HEK293 (cell line): ENCODE measurements around the gene DCK.

Source experiments
- CTCF ChIA-PET: fragments of 350-600 bp; formaldehyde crosslinking; extraction: SDS; loops from one replicate; lab custom pipeline; 2021; ENCODE audit warnings: antibody characterized with exemption; lab: Yijun Ruan, JAX
- POLR2A ChIA-PET: fragments of 300-600 bp; formaldehyde crosslinking; extraction: SDS; loops from one replicate; lab custom pipeline; 2020; ENCODE audit warnings: antibody characterized with exemption, inconsistent platforms; lab: Yijun Ruan, JAX
- H3K27ac ChIP-seq: fragments of 200-500 bp; sonication (Bioruptor generic); 2 replicates; pipeline ENCODE4 v1.5.1; 2014; ENCODE audit warnings: low read depth, low read length, control low read depth, inconsistent platforms; ENCODE audit errors: extremely low read depth
- H3K36me3 ChIP-seq, 2 experiments: fragments of 200-500 bp in 1 of 2; sonication (Bioruptor generic) in 1 of 2; 1 replicate in 1 of 2; 2 replicates in 1 of 2; pipeline ENCODE4 v1.5.1; 2014 to 2017; ENCODE audit warnings: inconsistent platforms in 2 of 2, low read length in 2 of 2; ENCODE audit not compliant: control insufficient read depth in 2 of 2, insufficient read depth in 1 of 2
- H3K4me1 ChIP-seq: fragments of 200-500 bp; sonication (Bioruptor generic); 2 replicates; pipeline ENCODE4 v1.5.1; 2014; ENCODE audit warnings: mild to moderate bottlenecking, low read length, inconsistent platforms; ENCODE audit not compliant: control insufficient read depth, insufficient read depth
- H3K4me3 ChIP-seq: 2 replicates; pipeline ENCODE4 v1.5.1; 2011; ENCODE audit warnings: low read depth, mild to moderate bottlenecking, control low read depth, low read length, moderate library complexity
- H3K9me3 ChIP-seq: fragments of 200-500 bp; sonication (Bioruptor generic); 2 replicates; pipeline ENCODE4 v1.5.1; 2014; ENCODE audit warnings: low read depth, low read length, inconsistent platforms; ENCODE audit not compliant: control insufficient read depth, insufficient read depth
- BCL6B ChIP-seq: fragments of 450-650 bp; formaldehyde crosslinking; IDR thresholded peaks from 2 replicates; pipeline ENCODE4 v1.5.1; 2017; ENCODE audit warnings: missing biosample characterization, missing genetic modification characterization
- GFI1B ChIP-seq: fragments of 450-650 bp; formaldehyde crosslinking; IDR thresholded peaks from 2 replicates; pipeline ENCODE4 v1.5.1; 2016; ENCODE audit warnings: missing biosample characterization, missing genetic modification characterization
- KLF1 ChIP-seq: fragments of 450-650 bp; formaldehyde crosslinking; IDR thresholded peaks from 2 replicates; pipeline ENCODE4 v1.5.1; 2016; ENCODE audit warnings: missing biosample characterization, missing genetic modification characterization
- KLF17 ChIP-seq: fragments of 450-650 bp; formaldehyde crosslinking; IDR thresholded peaks from 2 replicates; pipeline ENCODE4 v1.5.1; 2016; ENCODE audit warnings: missing biosample characterization, missing genetic modification characterization
- OSR2 ChIP-seq: fragments of 450-650 bp; formaldehyde crosslinking; IDR thresholded peaks from 2 replicates; pipeline ENCODE4 v1.5.1; 2016; ENCODE audit warnings: missing biosample characterization, missing genetic modification characterization
- PRDM1 ChIP-seq: fragments of 450-650 bp; formaldehyde crosslinking; IDR thresholded peaks from 2 replicates; pipeline ENCODE4; 2016; ENCODE audit warnings: missing biosample characterization, missing genetic modification characterization
- SP3 ChIP-seq: fragments of 450-650 bp; formaldehyde crosslinking; IDR thresholded peaks from 2 replicates; pipeline ENCODE4 v1.5.1; 2016; ENCODE audit warnings: missing biosample characterization, missing genetic modification characterization
- SP7 ChIP-seq: fragments of 450-650 bp; formaldehyde crosslinking; IDR thresholded peaks from 2 replicates; pipeline ENCODE4 v1.5.1; 2016; ENCODE audit warnings: missing biosample characterization, missing genetic modification characterization
- ZBTB17 ChIP-seq: fragments of 450-650 bp; formaldehyde crosslinking; IDR thresholded peaks from 2 replicates; pipeline ENCODE4 v1.5.1; 2016; ENCODE audit warnings: missing biosample characterization, missing genetic modification characterization
- ZBTB6 ChIP-seq: fragments of 450-650 bp; formaldehyde crosslinking; IDR thresholded peaks from 2 replicates; pipeline ENCODE4 v1.5.1; 2017; ENCODE audit warnings: missing biosample characterization, missing genetic modification characterization
- ZBTB8A ChIP-seq: fragments of 450-650 bp; formaldehyde crosslinking; IDR thresholded peaks from 2 replicates; pipeline ENCODE4 v1.5.1; 2016; ENCODE audit warnings: missing biosample characterization, missing genetic modification characterization
- ZNF274 ChIP-seq, 2 experiments: fragments of 200-500 bp in 1 of 2; fragments of 450-650 bp in 1 of 2; sonication (Bioruptor generic) in 1 of 2; formaldehyde crosslinking in 1 of 2; IDR thresholded peaks; 2 replicates each; pipeline versions ENCODE4 v1.5.1 to v1.6.1; 2014 to 2016; ENCODE audit warnings: borderline replicate concordance in 1 of 2, inconsistent platforms in 1 of 2, low read length in 1 of 2, missing biosample characterization in 1 of 2, missing genetic modification characterization in 1 of 2
- ZNF350 ChIP-seq: fragments of 450-650 bp; formaldehyde crosslinking; IDR thresholded peaks from 2 replicates; pipeline ENCODE4 v1.5.0; 2017; ENCODE audit warnings: missing biosample characterization, mild to moderate bottlenecking, missing genetic modification characterization
- ZNF354C ChIP-seq: fragments of 450-650 bp; formaldehyde crosslinking; IDR thresholded peaks from 2 replicates; pipeline ENCODE4 v1.5.1; 2016; ENCODE audit warnings: missing biosample characterization, missing genetic modification characterization, low read depth, borderline replicate concordance
- ZNF510 ChIP-seq: fragments of 450-650 bp; formaldehyde crosslinking; IDR thresholded peaks from 2 replicates; pipeline ENCODE4 v1.5.1; 2018; ENCODE audit warnings: mild to moderate bottlenecking, missing genetic modification characterization, missing biosample characterization; ENCODE audit not compliant: insufficient replicate concordance
- ZNF560 ChIP-seq: fragments of 450-650 bp; formaldehyde crosslinking; IDR thresholded peaks from 2 replicates; pipeline ENCODE4 v1.5.1; 2017; ENCODE audit warnings: missing biosample characterization, missing genetic modification characterization, borderline replicate concordance
- ZNF580 ChIP-seq: fragments of 450-650 bp; formaldehyde crosslinking; IDR thresholded peaks from 2 replicates; pipeline ENCODE4 v1.5.1; 2016; ENCODE audit warnings: missing biosample characterization, missing genetic modification characterization
- ZNF600 ChIP-seq: fragments of 450-650 bp; formaldehyde crosslinking; IDR thresholded peaks from 2 replicates; pipeline ENCODE4 v1.5.1; 2016; ENCODE audit warnings: missing biosample characterization, missing genetic modification characterization
- ZNF621 ChIP-seq: fragments of 450-650 bp; formaldehyde crosslinking; IDR thresholded peaks from 2 replicates; pipeline ENCODE4 v1.5.1; 2017; ENCODE audit warnings: missing biosample characterization, missing genetic modification characterization
- ZNF639 ChIP-seq: fragments of 450-650 bp; formaldehyde crosslinking; IDR thresholded peaks from 2 replicates; pipeline ENCODE4 v1.5.1; 2016; ENCODE audit warnings: missing biosample characterization, missing genetic modification characterization
- ZNF837 ChIP-seq: fragments of 450-650 bp; formaldehyde crosslinking; IDR thresholded peaks from 2 replicates; pipeline ENCODE4 v1.5.1; 2016; ENCODE audit warnings: missing biosample characterization, missing genetic modification characterization
- ZSCAN30 ChIP-seq: fragments of 450-650 bp; IDR thresholded peaks from 2 replicates; pipeline ENCODE4 v1.5.1; 2018; ENCODE audit warnings: missing biosample characterization, mild to moderate bottlenecking, missing genetic modification characterization, moderate library complexity

The DCK gene

GRCh38 chr4:70993181-70994068 lies at the start of gene DCK (continued):
- TF ChIP-seq ZNF639 (tag by site-specific recombination) (no peak), SP3 (tag by site-specific recombination) (peak; percentile 59), ZBTB8A (tag by site-specific recombination) (peak; percentile 95), ZSCAN30 (0 out of 2 replicates have a peak, but pooled peaks have one; percentile 38), KLF1 (tag by site-specific recombination) (peak; percentile 85), ZNF621 (no peak), ZNF580 (tag by site-specific recombination) (no peak; the same call in 1 of the 2 replicates)

GRCh38 chr4:70945046-70945445 lies 48.4 kb upstream of the DCK start:
- Histone ChIP-seq H3K4me1 (no peaks in the 10 kb centered on the region), H3K9me3 (no peaks in the 10 kb centered on the region), H3K4me3 (no peak overlapping the region), H3K27ac (no peak overlapping the region), H3K36me3 (no peaks in the 10 kb centered on the region)
- TF ChIP-seq KLF17: no peak
- TF ChIP-seq ZNF600 (tag by site-specific recombination): no peak
- TF ChIP-seq ZNF354C: no peak
- TF ChIP-seq SP7 (tag by site-specific recombination): 0 out of 2 replicates have a peak, but pooled peaks have one; percentile 18
- no peak for TF ChIP-seq PRDM1 (tag by site-specific recombination)
- TF ChIP-seq ZNF837 (tag by site-specific recombination): no peak
- TF ChIP-seq ZNF510 (tag by site-specific recombination): no peak
- TF ChIP-seq BCL6B (tag by site-specific recombination): no peak
- peak; percentile 36 for TF ChIP-seq OSR2
- no peak for TF ChIP-seq ZBTB17 (tag by site-specific recombination)
- TF ChIP-seq ZNF350 (tag by site-specific recombination): no peak
- no peak for TF ChIP-seq ZBTB6 (tag by site-specific recombination)
- TF ChIP-seq ZNF274 (IDR thresholded peaks at IDR 0.05; ENCODE audit: low read length): no peak
- TF ChIP-seq ZNF274 (tag by site-specific recombination; IDR thresholded peaks at IDR 0.05; ENCODE audit: borderline replicate concordance): no peak
- TF ChIP-seq GFI1B: no peak
- no peak for TF ChIP-seq ZNF560 (tag by site-specific recombination)
- ChIA-PET CTCF (no interaction called here), POLR2A (no interaction called here)
